ENCODE data around the gene FOXO3.
"Not testable (repeated sequence)": the region's sequence is repeated elsewhere in the genome, so short reads cannot be mapped to it uniquely, and the experiment has no call there.

- not testable (repeated sequence) for TF ChIP-seq CTCF (optimal IDR thresholded peaks at IDR 0.05 in 1 of 3, IDR thresholded peaks at IDR 0.05 in 1 of 3, conservative IDR thresholded peaks at IDR 0.05 in 1 of 3; ENCODE audit: extremely low read depth in 1 of 3, insufficient read depth in 2 of 3, low read length in 3 of 3); EZH2 (IDR thresholded peaks at IDR 0.05; ENCODE audit: low read length)
These were observed 121.8 kb downstream of the FOXO3 start for GRCh38 chr6:108682383-108683119.
